SKM-1 treated with dmso at 0.1 percent for 144 hours (cell line): Measurements from ENCODE around the gene ARRDC2.
"Not testable (repeated sequence)": the region's sequence is repeated elsewhere in the genome, so short reads cannot be mapped to it uniquely, and the experiment has no call there.

Experiments used
- DNase-seq: peaks from one replicate; lab custom pipeline; 2025; ENCODE audit not compliant: unreplicated experiment; lab: John Stamatoyannopoulos, UW

Gene ARRDC2

DNA sequence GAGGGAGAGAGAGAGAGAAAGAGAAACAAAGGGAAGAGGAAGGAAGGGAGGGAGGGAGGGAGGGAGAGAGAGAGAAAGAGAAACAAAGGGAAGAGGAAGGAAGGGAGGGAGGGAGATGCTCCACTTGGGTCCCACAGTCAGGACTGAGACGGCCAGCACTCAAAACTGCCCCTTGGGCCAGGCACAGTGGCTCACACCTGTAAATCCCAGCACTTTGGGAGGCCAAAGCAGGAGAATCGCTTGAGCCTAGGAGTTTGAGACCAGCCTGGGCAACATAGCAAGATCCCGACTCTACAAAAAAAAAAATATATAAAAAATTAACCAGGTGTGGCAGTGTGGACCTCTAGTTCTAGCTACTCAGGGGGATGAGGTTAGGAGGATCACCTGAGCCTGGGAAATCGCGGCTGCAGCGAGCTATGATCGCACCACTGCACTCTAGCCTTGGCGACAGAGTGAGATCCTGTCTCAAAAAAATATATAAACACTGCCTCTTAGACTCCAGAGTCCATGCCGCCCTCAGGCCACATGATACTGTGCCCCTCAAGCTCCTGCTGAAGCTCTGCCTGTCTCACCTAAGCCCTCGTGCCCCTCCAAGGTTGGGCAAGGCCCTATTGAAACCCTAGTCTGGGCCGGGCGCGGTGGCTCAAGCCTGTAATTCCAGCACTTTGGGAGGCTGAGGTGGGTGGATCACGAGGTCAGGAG lies 8.4 kb downstream of the ARRDC2 start:
- no peak for DNase-seq

- DNase-seq, result no peak
These were observed 9.5 kb downstream of the ARRDC2 start for GRCh38 chr19:18017275-18018083.

- DNase-seq, result no peak
These were observed 12.5 kb downstream of the ARRDC2 start for GRCh38 chr19:18020212-18021085.

DNA sequence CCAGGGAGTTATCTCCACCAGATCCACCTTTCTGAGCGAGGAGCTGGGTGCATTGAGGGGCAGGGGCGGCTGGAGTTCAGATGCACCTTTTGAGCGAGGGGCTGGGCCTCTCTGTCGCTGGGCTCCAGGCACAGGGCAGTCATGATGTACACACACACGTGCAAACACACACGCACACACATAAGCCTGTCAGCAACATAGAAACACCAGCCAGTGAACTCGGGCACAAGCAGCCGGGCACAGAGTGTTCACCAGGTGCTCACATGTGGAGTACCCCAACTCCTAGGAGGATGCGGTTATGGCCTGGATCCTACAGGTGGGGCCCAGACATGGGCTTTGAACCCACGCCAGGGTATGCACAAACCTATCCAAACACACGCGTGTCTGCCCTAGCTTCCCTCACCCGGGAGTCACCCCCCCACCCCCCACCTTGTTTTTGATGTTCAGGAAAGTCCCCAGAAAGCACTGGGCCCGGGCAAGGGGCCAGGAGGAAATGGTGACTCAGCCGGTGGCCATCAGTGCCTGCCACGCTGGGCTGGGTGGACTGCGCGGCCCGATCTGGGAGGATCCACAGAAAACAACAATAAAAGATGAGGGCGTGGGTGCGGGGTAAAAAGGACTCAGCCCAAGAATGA lies 13.3 kb downstream of the ARRDC2 start:
- no peak for DNase-seq

GRCh38 chr19:18023622-18024251 lies 15.8 kb downstream of the ARRDC2 start:
- no peak for DNase-seq

DNA sequence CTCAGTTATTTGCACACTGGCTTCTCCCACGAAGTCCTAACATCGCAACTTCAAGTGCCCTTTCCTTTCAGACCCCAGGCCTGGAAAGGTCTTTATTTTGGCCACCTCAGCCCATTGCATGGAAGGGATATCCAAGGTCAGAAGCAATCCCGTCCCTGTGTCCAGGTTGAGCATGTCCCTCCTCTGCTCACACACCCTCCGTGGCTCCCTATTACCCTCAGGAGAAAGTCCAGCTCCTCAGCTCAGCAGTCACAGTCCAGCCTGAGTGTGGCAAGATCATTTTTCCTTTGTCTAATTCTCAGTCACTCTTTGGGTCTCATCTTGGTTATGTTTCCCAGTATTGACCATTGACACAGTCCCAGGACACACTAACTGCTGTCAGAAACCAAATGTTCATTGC lies 19.2 kb downstream of the ARRDC2 start:
- DNase-seq, result no peak

DNA sequence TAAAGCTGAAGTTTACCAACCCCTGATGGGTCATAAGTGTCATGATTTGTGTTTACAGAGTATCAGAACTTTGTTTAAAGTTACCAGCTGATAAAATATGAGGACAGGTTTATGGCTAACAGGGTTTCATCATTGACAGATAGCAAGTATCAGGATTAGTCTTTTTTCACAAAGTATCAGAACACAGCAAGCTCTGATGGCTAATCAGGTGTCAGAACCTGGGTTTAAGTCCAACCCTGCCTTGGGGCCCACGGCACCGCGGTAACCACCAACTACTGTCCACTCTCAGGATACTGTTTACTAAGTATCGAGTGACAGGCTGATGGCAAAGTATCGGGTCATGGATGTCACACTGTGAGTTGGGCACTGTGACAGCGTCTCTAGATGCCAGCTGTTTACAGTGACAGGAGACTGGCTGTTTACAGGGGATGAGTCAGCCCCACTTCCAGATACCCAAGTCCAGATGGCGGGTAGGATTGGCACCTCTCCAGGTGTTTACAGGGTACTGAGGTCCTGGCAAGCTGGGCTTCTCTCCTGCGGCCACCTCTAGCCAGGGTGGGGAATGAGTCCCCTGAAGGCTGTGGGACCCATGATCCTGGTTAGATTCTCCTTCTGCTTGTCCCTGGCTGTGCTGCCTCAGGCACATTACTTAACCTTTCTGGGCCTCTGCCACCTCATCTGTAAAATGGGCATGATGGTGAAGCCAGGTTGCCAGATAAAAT lies 21.8 kb downstream of the ARRDC2 start:
- no peak for DNase-seq

DNA sequence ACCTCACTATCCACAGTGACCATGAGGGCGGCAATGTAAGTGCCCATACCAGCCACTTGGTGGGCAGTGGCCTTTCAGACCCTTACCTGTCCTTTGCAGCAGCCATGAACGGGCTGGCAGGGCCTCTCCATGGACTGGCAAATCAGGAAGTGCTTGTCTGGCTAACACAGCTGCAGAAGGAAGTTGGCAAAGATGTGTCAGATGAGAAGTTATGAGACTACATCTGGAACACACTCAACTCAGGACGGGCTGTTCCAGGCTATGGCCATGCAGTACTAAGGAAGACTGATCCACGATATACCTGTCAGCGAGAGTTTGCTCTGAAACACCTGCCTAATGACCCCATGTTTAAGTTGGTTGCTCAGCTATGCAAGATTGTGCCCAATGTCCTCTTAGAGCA lies 23.4 kb downstream of the ARRDC2 start:
- DNase-seq, result not testable (repeated sequence)

GRCh38 chr19:18032102-18032501 lies 24.1 kb downstream of the ARRDC2 start:
- DNase-seq, result not testable (repeated sequence)

DNA sequence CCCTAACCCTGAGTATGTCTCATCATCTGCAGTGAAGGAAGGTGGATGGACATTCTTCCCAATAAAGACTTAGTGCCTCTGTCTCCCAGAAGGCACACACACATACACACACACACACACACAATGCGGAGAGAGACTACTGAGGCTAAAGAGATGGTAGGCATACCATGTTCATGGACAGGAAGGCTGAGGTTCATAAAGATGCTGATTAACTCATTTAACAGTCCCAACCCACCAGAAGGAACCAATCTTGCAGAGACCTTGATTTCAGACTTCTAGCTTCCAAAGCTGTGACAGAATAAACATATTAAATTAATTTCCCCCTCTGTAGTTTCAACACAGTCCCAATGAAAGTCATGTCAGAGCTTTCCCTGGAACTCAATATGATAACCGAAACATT lies 33.1 kb downstream of the ARRDC2 start:
- no peak for DNase-seq

DNA sequence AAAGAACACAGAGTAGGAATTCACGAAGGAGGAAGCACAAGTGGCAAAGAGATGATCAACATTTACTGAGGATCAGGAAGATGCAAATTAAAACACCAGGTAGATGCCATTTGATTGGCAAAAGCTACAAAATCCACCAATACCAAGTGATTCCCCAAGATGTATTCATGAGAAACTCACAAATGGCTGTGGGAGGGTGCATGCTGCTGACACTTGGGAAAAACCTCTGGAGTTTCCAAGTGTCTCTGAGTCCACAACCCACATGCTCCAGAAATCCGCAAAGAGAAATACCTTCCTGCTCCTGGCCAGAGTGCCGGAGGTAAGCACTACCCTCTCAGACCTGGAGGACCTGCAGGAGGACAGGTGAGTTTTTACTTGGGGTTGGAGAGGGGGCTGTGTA lies 35.7 kb downstream of the ARRDC2 start:
- no peak for DNase-seq

DNA sequence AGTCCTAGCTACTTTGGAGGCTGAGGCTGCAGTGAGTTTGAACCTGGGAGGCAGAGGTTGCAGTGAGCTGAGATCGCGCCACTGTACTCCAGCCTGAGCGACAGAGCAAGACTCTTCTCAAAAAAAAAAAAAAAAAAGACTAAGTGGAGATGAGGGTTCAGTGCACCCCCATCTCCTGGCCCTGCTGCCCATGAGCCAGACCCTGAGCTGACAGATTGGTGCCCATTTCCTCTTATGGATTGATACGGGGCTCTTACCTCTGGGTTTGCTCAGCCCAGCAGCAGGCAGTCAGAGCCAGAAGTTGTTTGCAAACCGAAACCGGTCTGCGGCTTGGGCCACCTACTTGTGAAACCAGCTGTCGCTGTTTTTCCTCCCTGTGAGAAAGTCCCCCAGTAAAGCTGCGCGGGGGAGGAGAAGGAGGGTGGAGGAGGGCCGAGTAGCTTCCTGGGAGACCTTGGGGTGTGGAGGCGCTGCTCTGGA lies 36.9 kb downstream of the ARRDC2 start:
- DNase-seq, result peak; percentile 87

DNA sequence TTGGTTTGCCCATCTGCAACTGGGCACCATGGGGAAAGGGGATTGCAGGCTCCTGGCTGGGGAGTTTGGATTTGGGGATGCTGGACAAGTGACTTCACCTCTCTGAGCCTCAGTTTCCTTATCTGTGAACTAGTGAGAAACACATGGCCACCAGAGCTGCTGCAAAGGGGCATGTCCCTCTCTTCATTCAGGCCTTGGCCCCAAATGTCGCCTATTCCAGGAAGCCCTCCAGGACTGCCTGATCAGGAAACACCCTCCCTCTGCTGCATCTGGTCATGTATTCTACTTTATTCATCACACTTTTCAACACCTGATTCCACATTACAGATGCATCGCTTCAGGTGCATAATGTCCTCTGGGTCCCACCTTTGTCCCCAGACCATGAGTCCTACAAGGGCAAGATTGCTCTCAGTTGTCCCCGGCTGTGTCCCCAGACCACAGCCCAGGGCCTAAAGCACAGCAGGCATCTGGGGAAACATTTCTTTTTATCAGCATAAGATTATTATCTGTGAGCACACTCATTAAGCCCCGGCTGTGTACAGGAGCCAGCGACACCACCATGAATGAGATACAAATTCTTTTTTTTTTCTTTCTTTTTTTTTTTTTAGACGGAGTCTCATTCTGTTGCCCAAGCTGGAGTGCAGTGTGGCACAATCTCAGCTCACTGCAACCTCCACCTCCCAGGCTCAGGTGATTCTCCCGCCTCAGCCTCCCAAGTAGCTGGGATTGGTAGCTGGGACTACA lies 37.5 kb downstream of the ARRDC2 start:
- no peak for DNase-seq

- no peak for DNase-seq
These were observed 38.2 kb downstream of the ARRDC2 start for GRCh38 chr19:18046059-18046718.

DNA sequence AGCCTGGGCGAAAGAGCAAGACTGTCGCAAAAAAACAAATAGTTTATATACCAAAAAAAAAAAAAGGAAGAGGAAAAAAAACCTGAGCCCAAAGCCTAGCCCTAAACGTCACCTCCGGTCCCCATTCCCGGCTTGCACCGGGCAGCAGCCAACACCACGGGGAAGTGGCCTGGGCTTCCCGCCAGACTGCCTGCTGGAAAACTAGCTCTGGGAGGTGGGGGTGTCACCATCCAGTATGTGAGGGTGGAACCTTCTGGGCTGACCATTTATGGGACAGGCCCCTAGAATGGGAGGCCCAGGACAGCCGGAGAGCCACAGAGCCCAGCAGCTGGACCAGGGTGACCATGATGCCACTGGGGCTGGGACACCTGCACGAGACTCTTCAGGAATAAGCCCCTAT lies 41.4 kb downstream of the ARRDC2 start:
- DNase-seq, result no peak

DNA sequence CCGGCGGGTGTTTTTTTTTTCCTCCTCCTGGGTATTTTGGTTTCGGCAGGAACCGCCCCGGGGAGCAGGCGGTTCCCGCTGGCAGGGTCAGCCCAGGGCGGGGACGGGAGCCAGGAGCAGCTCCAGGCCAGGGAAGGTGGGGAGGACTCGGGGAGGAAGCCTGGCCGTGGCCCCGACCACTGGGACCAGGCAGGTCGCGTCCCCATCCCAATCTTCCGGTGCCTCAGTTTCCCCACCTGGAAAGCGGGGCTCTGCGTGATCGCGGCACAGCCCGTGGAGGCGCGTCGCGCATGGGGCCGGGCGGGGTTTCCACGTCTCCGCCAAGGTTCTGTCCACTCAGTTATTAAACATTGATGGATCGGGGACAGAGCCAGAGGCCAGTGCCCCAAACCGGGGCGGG lies 43.9 kb downstream of the ARRDC2 start:
- no peak for DNase-seq

- DNase-seq, result no peak
These were observed 45.7 kb downstream of the ARRDC2 start for GRCh38 chr19:18053576-18054219.

DNA sequence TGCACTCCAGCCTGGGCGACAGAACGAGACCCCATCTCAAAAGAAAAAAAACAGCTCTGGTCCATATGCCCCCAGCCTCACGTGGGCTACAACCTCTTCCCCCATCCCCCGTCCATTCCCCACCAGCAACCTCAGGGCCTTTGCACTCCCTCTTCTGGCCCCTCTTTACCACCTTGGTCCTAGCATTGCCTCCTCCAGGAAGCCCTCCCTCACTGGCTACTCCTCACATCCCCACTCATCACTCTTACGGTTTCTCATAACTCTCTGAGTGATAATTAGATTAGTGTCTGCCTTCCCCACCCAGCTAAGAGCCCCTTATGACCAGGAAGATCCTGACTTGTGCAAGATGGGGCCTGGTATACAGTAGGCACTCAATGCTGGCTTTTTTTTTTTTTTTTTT lies 48.0 kb downstream of the ARRDC2 start:
- no peak for DNase-seq
